BE2C (cell line): ENCODE measurements around the gene TEFM.

ENCODE experiments used
- DNase-seq: peaks from one replicate; pipeline ENCODE4 v3.0.0-alpha.2; 2020
- H3K27me3 ChIP-seq: fragments of 250-450 bp; sonication (Bioruptor Pico); 2 replicates; pipeline ENCODE4 v1.5.1; 2020; ENCODE audit warnings: mild to moderate bottlenecking
- H3K36me3 ChIP-seq: fragments of 250-450 bp; sonication (Bioruptor Pico); 2 replicates; pipeline ENCODE4 v1.5.1; 2020; ENCODE audit warnings: mild to moderate bottlenecking
- H3K4me1 ChIP-seq: fragments of 250-450 bp; sonication (Bioruptor Pico); 2 replicates; pipeline ENCODE4 v1.5.1; 2020
- H3K4me3 ChIP-seq: 2 replicates; pipeline ENCODE4 v1.5.1; 2011; ENCODE audit warnings: low read depth, low read length
- H3K9me3 ChIP-seq: fragments of 250-450 bp; sonication (Bioruptor Pico); 2 replicates; pipeline ENCODE4 v1.5.1; 2020
- CTCF ChIP-seq: IDR thresholded peaks from 2 replicates; pipeline ENCODE4 v1.5.1; 2012; ENCODE audit warnings: mild to moderate bottlenecking, low read depth, low read length

TEFM gene

GRCh38 chr17:30921544-30922196 lies 15.6 kb upstream of the TEFM start, which contains the start of gene ADAP2:
ADAP2 (plus strand) TSS chr17:30921945; CDS start chr17:30922015, 70 bp downstream.
- no peak within 1 kb of the TSS for H3K4me3 ChIP-seq
- H3K4me1 ChIP-seq: no peaks in the 10 kb centered on the region
- DNase-seq: peak; percentile 8
- peaks cover 26% of the 10 kb centered on the region for H3K27me3 ChIP-seq
- H3K9me3 ChIP-seq: no peaks in the 10 kb centered on the region
- H3K36me3 ChIP-seq: no peaks in the 10 kb centered on the region
- no peak for TF ChIP-seq CTCF

- no peak overlapping the region for H3K4me3 ChIP-seq
- DNase-seq: no peak
Measured at GRCh38 chr17:30920683-30921543, 14.9 kb upstream of the TEFM start.

GRCh38 chr17:30920282-30920681 lies 14.2 kb upstream of the TEFM start:
- DNase-seq: no peak
- Histone ChIP-seq H3K27me3 (peaks cover 26% of the 10 kb centered on the region), H3K4me3 (no peak overlapping the region)

More at GRCh38 chr17:30920683-30921543, 14.9 kb upstream of the TEFM start:
- Histone ChIP-seq H3K4me1 (no peaks in the 10 kb centered on the region), H3K27me3 (peaks cover 26% of the 10 kb centered on the region), H3K9me3 (no peaks in the 10 kb centered on the region), H3K36me3 (no peaks in the 10 kb centered on the region)
- TF ChIP-seq CTCF: no peak

GRCh38 chr17:30917050-30917449 lies 11.0 kb upstream of the TEFM start:
- TF ChIP-seq CTCF: no peak
- DNase-seq: no peak
- Histone ChIP-seq H3K9me3 (no peaks in the 10 kb centered on the region), H3K36me3 (no peaks in the 10 kb centered on the region), H3K27me3 (peaks cover 14% of the 10 kb centered on the region), H3K4me1 (no peaks in the 10 kb centered on the region), H3K4me3 (no peak overlapping the region)

More at GRCh38 chr17:30920282-30920681, 14.2 kb upstream of the TEFM start:
- H3K4me1 ChIP-seq: no peaks in the 10 kb centered on the region
- H3K9me3 ChIP-seq: no peaks in the 10 kb centered on the region
- TF ChIP-seq CTCF: no peak
- H3K36me3 ChIP-seq: no peaks in the 10 kb centered on the region

- peaks cover 4% of the 10 kb centered on the region for H3K27me3 ChIP-seq
- no peak overlapping the region for H3K4me3 ChIP-seq
- TF ChIP-seq CTCF: no peak
- DNase-seq: no peak
- no peaks in the 10 kb centered on the region for H3K4me1 ChIP-seq
- no peaks in the 10 kb centered on the region for H3K9me3 ChIP-seq
- H3K36me3 ChIP-seq: no peaks in the 10 kb centered on the region
Measured at GRCh38 chr17:30915833-30916611, 10.0 kb upstream of the TEFM start.
